ENCODE measurements around the gene GABPB2.

GRCh38 chr1:151070474-151071276 lies at the start of gene GABPB2:
- peak; percentile 51 to 96 (median 76) for TF ChIP-seq CTCF (IDR thresholded peaks at IDR 0.05)
- TF ChIP-seq POLR2A (IDR thresholded peaks at IDR 0.05), result peak; percentile 2 to 25
